ENCODE measurements around the gene NUP43. TPM values are rescaled to one million over a fixed set of nuclear protein-coding genes. Genes with fewer than 3 reads are reported as not detected.

NUP43 gene
- total RNA-seq, 5 donors from 2014 or later (not counting 1 experiment from before 2014, with no cell fraction given) = 14.6 to 53.5 (median 46.0) TPM

- Mint-ChIP-seq H3K4me1 (peaks cover 8 to 19% (median 9%) of the 10 kb centered on the region in 3 donors), H3K27me3 (no peaks in the 10 kb centered on the region), H3K9me3 (no peaks in the 10 kb centered on the region), H3K4me3 (no peak overlapping the region), H3K27ac (peak overlapping the region; percentile 49 to 67), H3K36me3 (peaks cover 46% of the 10 kb centered on the region)
- Histone ChIP-seq H3K36me3 (ENCODE audit: control insufficient read depth in 2 of 2, extremely low read depth in 1 of 2, insufficient read depth in 1 of 2, low read length in 1 of 2) (peaks cover 4 to 34% of the 10 kb centered on the region in 2 donors), H3K27ac (ENCODE audit: low read length) (no peak overlapping the region), H3K4me3 (ENCODE audit: control insufficient read depth in 1 of 2, extremely low read depth in 1 of 2, low read length in 1 of 2) (no peak overlapping the region), H3K4me1 (ENCODE audit: control insufficient read depth in 1 of 2, extremely low read depth in 1 of 2, insufficient read depth in 2 of 2, low read length in 2 of 2) (no peaks in the 10 kb centered on the region), H3K9me3 (no peaks in the 10 kb centered on the region), H3K27me3 (replicated peaks in 1 of 2; ENCODE audit: control insufficient read depth in 2 of 2, extremely low read depth in 1 of 2, insufficient read depth in 2 of 2, low read length in 1 of 2) (no peaks in the 10 kb centered on the region)
- ATAC-seq (replicated peaks in 1 of 4) = no peak
- CTCF ChIA-PET = no interaction called here
- POLR2A ChIA-PET = no interaction called here
- no peak for DNase-seq
These were observed 65.1 kb downstream of the NUP43 start for GRCh38 chr6:149681209-149681608.

DNA sequence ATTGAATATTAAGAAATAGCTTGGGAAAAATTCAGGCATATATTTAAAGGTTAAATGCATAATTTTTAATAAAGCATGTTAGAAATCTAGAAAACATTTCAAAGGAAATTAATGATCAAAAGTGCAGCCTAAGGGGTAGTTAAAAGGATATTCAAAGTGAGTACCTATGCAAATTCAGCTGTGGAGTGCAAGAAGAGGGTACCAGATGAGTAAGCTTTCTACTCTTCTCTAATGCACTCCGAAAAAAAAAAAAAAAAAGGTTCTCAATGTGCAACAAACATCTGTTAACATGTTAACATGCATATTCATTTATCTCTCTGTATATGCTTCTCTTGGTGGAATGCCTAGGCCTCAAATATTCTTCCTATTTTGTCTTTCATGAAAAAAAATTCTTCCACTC, 65.8 kb downstream of the NUP43 start:
- Mint-ChIP-seq H3K9me3 (no peaks in the 10 kb centered on the region), H3K27ac (peak overlapping the region in 1 of 2 donors; percentile 49), H3K36me3 (peaks cover 41% of the 10 kb centered on the region), H3K4me1 (peaks cover 6 to 18% (median 8%) of the 10 kb centered on the region in 3 donors), H3K27me3 (no peaks in the 10 kb centered on the region), H3K4me3 (no peak overlapping the region)
- Histone ChIP-seq H3K27me3 (replicated peaks in 1 of 2; ENCODE audit: control insufficient read depth in 2 of 2, extremely low read depth in 1 of 2, insufficient read depth in 2 of 2, low read length in 1 of 2) (no peaks in the 10 kb centered on the region), H3K27ac (ENCODE audit: low read length) (no peak overlapping the region), H3K4me3 (ENCODE audit: control insufficient read depth in 1 of 2, extremely low read depth in 1 of 2, low read length in 1 of 2) (no peak overlapping the region), H3K4me1 (ENCODE audit: control insufficient read depth in 1 of 2, extremely low read depth in 1 of 2, insufficient read depth in 2 of 2, low read length in 2 of 2) (no peaks in the 10 kb centered on the region), H3K36me3 (ENCODE audit: control insufficient read depth in 2 of 2, extremely low read depth in 1 of 2, insufficient read depth in 1 of 2, low read length in 1 of 2) (peaks cover 8 to 38% of the 10 kb centered on the region in 2 donors), H3K9me3 (no peaks in the 10 kb centered on the region)
- WGBS (ENCODE audit: insufficient coverage) = no CpG with 5 or more reads among the region's 1 CpG
- no peak for DNase-seq
- CTCF ChIA-PET = no interaction called here
- POLR2A ChIA-PET = no interaction called here
- ATAC-seq (replicated peaks in 1 of 4) = no peak

Other genes with a start within 250 kb of the NUP43 start
- gene PPIL4, start 200.5 kb downstream of the NUP43 start, total RNA-seq = 10 to 100 TPM; 25.2 to 32.1 (median 26.6) TPM
- gene GINM1, start 180.2 kb downstream of the NUP43 start, total RNA-seq = 10 to 100 TPM; 15.4 to 24.5 (median 15.7) TPM
- 10 to 100 TPM; 15.2 to 18.2 (median 15.9) TPM for gene KATNA1, start 97.8 kb downstream of the NUP43 start, total RNA-seq
- 10 to 100 TPM; 38.0 to 43.3 (median 39.2) TPM for gene LATS1, start 28.4 kb downstream of the NUP43 start, total RNA-seq
- gene PCMT1, start 3.2 kb upstream of the NUP43 start, total RNA-seq = 10 to 100 TPM; 33.9 to 63.1 (median 53.1) TPM
- 1 to 10 TPM in 4 of 5 donors, not detected in 1; 2.1 to 4.3 (median 2.7) TPM for gene LRP11, start 117.8 kb upstream of the NUP43 start, total RNA-seq
- gene RAET1E, start 151.6 kb upstream of the NUP43 start, total RNA-seq = not detected
- gene RAET1G, start 176.6 kb upstream of the NUP43 start, total RNA-seq = not detected
- gene ULBP2, start 195.5 kb upstream of the NUP43 start, total RNA-seq = 1 to 10 TPM in 2 of 5 donors, under 1 TPM in 1, not detected in 2; 0.20 to 3.9 (median 1.6) TPM
- gene ULBP1, start 217.4 kb upstream of the NUP43 start, total RNA-seq = under 1 TPM in 4 of 5 donors, not detected in 1; 0.13 to 0.23 (median 0.14) TPM

Measured in T-cell (primary cell).